ENCODE measurements around the gene IQGAP3. TPM values are rescaled to one million over a fixed set of nuclear protein-coding genes. Genes with fewer than 3 reads are reported as not detected.
A peak's percentile ranks its signal among the peaks of the same experiment; 100 is the strongest.

IQGAP3 gene
- polyA plus RNA-seq, 2 of the 4 experiments (the other 2 are of a cell fraction), result 15.6 to 17.0 TPM

GRCh38 chr1:156504438-156504813 is 67.9 kb downstream of the IQGAP3 start:
- Histone ChIP-seq H3K4me1 (peaks cover 62% of the 10 kb centered on the region), H3K4me3 (0 out of 3 replicates have a peak overlapping the region, but pooled peaks have one; percentile 10), H3K27ac (peak overlapping the region; percentile 98 to 100), H3K9me3 (no peaks in the 10 kb centered on the region), H3K4me2 (peak overlapping the region; percentile 69)
- FAIRE-seq (no peak), DNase-seq (ENCODE audit: low read depth in 1 of 2, low spot score in 1 of 2) (peak in 1 of 2 experiments; percentile 62), ATAC-seq (peak; percentile 1; a peak in 3 of 6 replicates)
- TF ChIP-seq ELK1 (IDR thresholded peaks at IDR 0.05; ENCODE audit: low read depth, low read length), result no peak
- 0 out of 2 replicates have a peak, but pooled peaks have one; percentile 13 for TF ChIP-seq ZNF302 (CRISPR knock-in tag; IDR thresholded peaks at IDR 0.05)
- CTCF ChIA-PET, result interaction anchor here (0.8 to 31.7 kb wide), 7 partner anchors 29 to 123 kb away, joined by 3 to 474 read pairs (median 3); no protein-coding TSS in a partner anchor
- whole genome bisulfite sequencing (ENCODE audit: missing lambda C conversion rate), result 26% methylated on average over 5 of the region's 5 CpGs
- POLR2A ChIA-PET, result interaction anchor here (0.6 to 8.6 kb wide), 7 partner anchors 8 to 291 kb away, joined by 3 to 130 read pairs (median 5); partner anchors contain the start of genes NAXE and PMF1

GRCh38 chr1:156503698-156504437 is 68.5 kb downstream of the IQGAP3 start:
- CTCF ChIA-PET, result interaction anchor here (0.8 to 31.7 kb wide), 10 partner anchors 28 to 147 kb away, joined by 3 to 474 read pairs (median 10); no protein-coding TSS in a partner anchor
- H3K27ac ChIP-seq, result peak overlapping the region; percentile 98 to 100
- POLR2A ChIA-PET, result interaction anchor here (0.6 to 8.6 kb wide), 12 partner anchors 14 to 291 kb away, joined by 3 to 130 read pairs (median 4); partner anchors contain the start of genes NAXE and PMF1
- peaks cover 59% of the 10 kb centered on the region for H3K4me1 ChIP-seq
- no peak for DNase-seq (ENCODE audit: low read depth in 1 of 2, low spot score in 1 of 2)
- TF ChIP-seq HOXB5 (CRISPR knock-in tag; IDR thresholded peaks at IDR 0.05) (0 out of 2 replicates have a peak, but pooled peaks have one; percentile 40), HDAC2 (IDR thresholded peaks at IDR 0.05) (no peak)
- H3K4me2 ChIP-seq, result peak overlapping the region; percentile 69
- 60% methylated on average over 5 of the region's 5 CpGs for WGBS (ENCODE audit: missing lambda C conversion rate)
- no peaks in the 10 kb centered on the region for H3K9me3 ChIP-seq
- no peak for FAIRE-seq
- no peak for ATAC-seq
- no peak overlapping the region for H3K4me3 ChIP-seq

GRCh38 chr1:156502894-156503697 is 69.3 kb downstream of the IQGAP3 start:
- H3K4me2 ChIP-seq, result peak overlapping the region; percentile 69
- DNase-seq (ENCODE audit: low read depth in 1 of 2, low spot score in 1 of 2), result peak; percentile 96
- peak; percentile 43 for FAIRE-seq
- 7% methylated on average over 12 of the region's 12 CpGs for WGBS (ENCODE audit: missing lambda C conversion rate)
- peak overlapping the region; percentile 98 to 100 for H3K27ac ChIP-seq
- H3K9me3 ChIP-seq, result no peaks in the 10 kb centered on the region
- no peak overlapping the region for H3K4me3 ChIP-seq
- H3K4me1 ChIP-seq, result peaks cover 59% of the 10 kb centered on the region
- peak; percentile 91 for TF ChIP-seq MAX (IDR thresholded peaks at IDR 0.05)
- peak in 1 of 2 experiments; percentile 23; a peak in 2 of 5 replicates for TF ChIP-seq JUN (IDR thresholded peaks at IDR 0.05)
- TF ChIP-seq NR3C1 (IDR thresholded peaks at IDR 0.05), result no peak
- no peak; the same call in 2 of the 3 replicates for TF ChIP-seq SMC3 (IDR thresholded peaks at IDR 0.05)
- TF ChIP-seq CBX2 (IDR thresholded peaks at IDR 0.05; ENCODE audit: borderline replicate concordance, low read depth), result no peak
- TF ChIP-seq ZNF302 (CRISPR knock-in tag; IDR thresholded peaks at IDR 0.05), result peak; percentile 73; the same call in 1 of the 2 replicates
- peak in 1 of 2 experiments; percentile 42; a peak in 1 of 5 replicates for TF ChIP-seq EP300 (IDR thresholded peaks at IDR 0.05)
- TF ChIP-seq ZSCAN20 (CRISPR knock-in tag; IDR thresholded peaks at IDR 0.05), result 0 out of 2 replicates have a peak, but pooled peaks have one; percentile 70
- no peak for TF ChIP-seq EHMT2 (IDR thresholded peaks at IDR 0.05; ENCODE audit: low read depth)
- no peak for TF ChIP-seq POLR2AphosphoS2 (conservative IDR thresholded peaks at IDR 0.05; ENCODE audit: low read length)
- TF ChIP-seq HEYL (CRISPR knock-in tag; IDR thresholded peaks at IDR 0.05), result peak; percentile 80; the same call in 1 of the 2 replicates
- TF ChIP-seq EHF (CRISPR knock-in tag; IDR thresholded peaks at IDR 0.05), result peak; percentile 28; the same call in 1 of the 2 replicates
- TF ChIP-seq HOXB5 (CRISPR knock-in tag; IDR thresholded peaks at IDR 0.05), result peak; percentile 53; the same call in 1 of the 2 replicates
- TF ChIP-seq ATOH8 (CRISPR knock-in tag; IDR thresholded peaks at IDR 0.05; ENCODE audit: low read depth), result peak; percentile 67
- TF ChIP-seq FOSL2 (IDR thresholded peaks at IDR 0.05), result peak; percentile 60; the same call in 1 of the 2 replicates
- TF ChIP-seq FOSL2 (CRISPR knock-in tag; IDR thresholded peaks at IDR 0.05), result peak; percentile 96
- TF ChIP-seq E2F6 (IDR thresholded peaks at IDR 0.05; ENCODE audit: borderline replicate concordance, low read depth), result peak; percentile 99
- TF ChIP-seq HOXB13 (CRISPR knock-in tag; IDR thresholded peaks at IDR 0.05; ENCODE audit: low read depth), result peak; percentile 95
- TF ChIP-seq HOXA7 (CRISPR knock-in tag; IDR thresholded peaks at IDR 0.05), result 0 out of 2 replicates have a peak, but pooled peaks have one; percentile 43
- peak; percentile 70; the same call in 1 of the 2 replicates for TF ChIP-seq TP53 (CRISPR knock-in tag; IDR thresholded peaks at IDR 0.05)
- ATAC-seq, result peak; percentile 23 to 53; a peak in 5 of 6 replicates
- ChIA-PET CTCF (interaction anchor here (0.7 to 31.7 kb wide), 12 partner anchors 17 to 1541 kb away, joined by 3 to 474 read pairs (median 8); partner anchors contain the start of gene TTC24), POLR2A (interaction anchor here (0.6 to 8.6 kb wide), 12 partner anchors 14 to 93 kb away, joined by 3 to 130 read pairs (median 4); partner anchors contain the start of gene NAXE)
